ENCODE results near the gene KRTAP5-10. TPM values are rescaled to one million over a fixed set of nuclear protein-coding genes. Genes with fewer than 3 reads are reported as not detected.
"Not testable (repeated sequence)": the region's sequence is repeated elsewhere in the genome, so short reads cannot be mapped to it uniquely, and the experiment has no call there.

The KRTAP5-10 gene
- total RNA-seq (2014; rRNA removed; shearing (Covaris generic)), result not detected in 2 replicates

GRCh38 chr11:71565263-71565662 lies at the start of gene KRTAP5-10:
Gene KRTAP5-10, plus strand, starts transcription at chr11:71565563. Its CDS starts 25 bp downstream, at chr11:71565588.
- DNase-seq (ENCODE audit: low spot score), result no peak

GRCh38 chr11:71518506-71519471 lies 46.6 kb upstream of the KRTAP5-10 start:
- DNase-seq (ENCODE audit: low spot score), result no peak

- DNase-seq (ENCODE audit: low spot score), result no peak
Observed at GRCh38 chr11:71519546-71519945, 45.8 kb upstream of the KRTAP5-10 start.

GRCh38 chr11:71525188-71525937 lies 40.0 kb upstream of the KRTAP5-10 start:
- no peak for DNase-seq (ENCODE audit: low spot score)

- DNase-seq (ENCODE audit: low spot score), result no peak
Observed at GRCh38 chr11:71525938-71526495, 39.3 kb upstream of the KRTAP5-10 start.

- DNase-seq (ENCODE audit: low spot score), result not testable (repeated sequence)
Observed at GRCh38 chr11:71526796-71527575, 38.4 kb upstream of the KRTAP5-10 start, which contains the start of gene KRTAP5-7. Gene KRTAP5-7, plus strand, starts transcription at chr11:71527267. Its CDS starts 34 bp downstream, at chr11:71527301.

- DNase-seq (ENCODE audit: low spot score), result no peak
Observed at GRCh38 chr11:71527576-71528210, 37.7 kb upstream of the KRTAP5-10 start.

- DNase-seq (ENCODE audit: low spot score), result no peak
Observed at GRCh38 chr11:71530602-71531001, 34.8 kb upstream of the KRTAP5-10 start.

- no peak for DNase-seq (ENCODE audit: low spot score)
Observed at GRCh38 chr11:71532036-71532610, 33.2 kb upstream of the KRTAP5-10 start.

GRCh38 chr11:71534711-71535608 lies 30.4 kb upstream of the KRTAP5-10 start:
- DNase-seq (ENCODE audit: low spot score), result not testable (repeated sequence)

GRCh38 chr11:71535825-71536224 lies 29.5 kb upstream of the KRTAP5-10 start:
- DNase-seq (ENCODE audit: low spot score), result no peak

GRCh38 chr11:71537537-71537936 lies 27.8 kb upstream of the KRTAP5-10 start:
- no peak for DNase-seq (ENCODE audit: low spot score)

- not testable (repeated sequence) for DNase-seq (ENCODE audit: low spot score)
Observed at GRCh38 chr11:71537977-71538665, 27.2 kb upstream of the KRTAP5-10 start, which contains the start of gene KRTAP5-8. Gene KRTAP5-8, plus strand, starts transcription at chr11:71538025. Its CDS starts 31 bp downstream, at chr11:71538056.

GRCh38 chr11:71538666-71538990 lies 26.7 kb upstream of the KRTAP5-10 start:
- DNase-seq (ENCODE audit: low spot score), result no peak

- DNase-seq (ENCODE audit: low spot score), result no peak
Observed at GRCh38 chr11:71539017-71539416, 26.3 kb upstream of the KRTAP5-10 start.

GRCh38 chr11:71539971-71540370 lies 25.4 kb upstream of the KRTAP5-10 start:
- not testable (repeated sequence) for DNase-seq (ENCODE audit: low spot score)

GRCh38 chr11:71540521-71541304 lies 24.6 kb upstream of the KRTAP5-10 start:
- not testable (repeated sequence) for DNase-seq (ENCODE audit: low spot score)

- no peak for DNase-seq (ENCODE audit: low spot score)
Observed at GRCh38 chr11:71542382-71542781, 23.0 kb upstream of the KRTAP5-10 start.
